ENCODE measurements around the gene KRT77.

Gene KRT77

DNA sequence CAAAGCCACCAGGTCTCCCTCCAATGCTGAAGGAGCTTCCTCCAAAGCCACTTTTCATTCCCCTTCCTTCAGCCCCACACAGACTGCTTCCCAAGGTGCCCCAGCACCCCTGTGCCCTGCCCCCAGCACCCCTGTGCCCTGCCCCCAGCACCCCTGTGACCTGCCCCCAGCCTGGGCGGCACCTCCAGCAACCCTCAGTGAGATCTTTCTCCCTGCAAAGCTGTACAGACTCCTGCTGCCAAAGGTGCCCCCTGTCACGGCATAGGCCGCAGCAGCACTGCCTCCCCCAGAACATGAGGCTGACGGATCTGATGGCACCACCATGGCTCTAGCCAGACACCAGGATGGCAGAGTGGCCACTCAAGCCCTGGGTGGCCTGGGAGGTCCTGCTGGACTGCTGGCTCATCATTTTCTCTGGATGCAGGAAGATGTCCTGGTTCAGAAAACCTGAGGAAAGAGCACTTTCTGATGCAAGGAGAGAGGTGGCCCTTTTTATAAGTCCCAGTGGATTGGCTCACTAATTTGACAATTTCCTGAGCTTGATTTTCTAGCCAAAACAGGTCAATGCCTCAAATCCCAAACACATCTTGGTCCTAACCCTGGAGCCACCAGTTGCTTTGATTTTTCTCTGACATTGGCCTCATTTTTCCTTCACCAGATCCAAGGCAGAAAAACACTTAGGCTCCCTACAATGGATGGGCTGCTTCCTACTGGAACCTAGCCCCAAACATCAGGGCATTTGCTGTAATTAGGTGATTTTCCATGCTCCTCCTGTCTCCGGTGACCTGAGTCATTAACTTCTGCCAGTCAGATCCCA is 32.7 kb upstream of the KRT77 start:
- H3K27ac ChIP-seq (ENCODE audit: extremely low read depth, low read depth, low read length) = no peak overlapping the region
- H3K36me3 ChIP-seq (ENCODE audit: control insufficient read depth in 2 of 2, insufficient read depth in 1 of 2, low read length in 2 of 2) = no peaks in the 10 kb centered on the region
- H3K9me3 ChIP-seq (ENCODE audit: control insufficient read depth, insufficient read depth, low read depth, low read length) = no peaks in the 10 kb centered on the region
- POLR2A ChIA-PET = no interaction called here
- 0 out of 2 replicates have a peak, but pooled peaks cover 4% of the 10 kb centered on the region for H3K4me1 ChIP-seq (ENCODE audit: control insufficient read depth, insufficient read depth, low read length)
- peak; percentile 51 for TF ChIP-seq SCRT2 (tag by site-specific recombination; IDR thresholded peaks at IDR 0.05)
- no peak for TF ChIP-seq BCL11A (tag by site-specific recombination; IDR thresholded peaks at IDR 0.05; ENCODE audit: low read depth)
- H3K4me3 ChIP-seq (ENCODE audit: low read depth, low read length) = no peak overlapping the region
- CTCF ChIA-PET = no interaction called here

DNA sequence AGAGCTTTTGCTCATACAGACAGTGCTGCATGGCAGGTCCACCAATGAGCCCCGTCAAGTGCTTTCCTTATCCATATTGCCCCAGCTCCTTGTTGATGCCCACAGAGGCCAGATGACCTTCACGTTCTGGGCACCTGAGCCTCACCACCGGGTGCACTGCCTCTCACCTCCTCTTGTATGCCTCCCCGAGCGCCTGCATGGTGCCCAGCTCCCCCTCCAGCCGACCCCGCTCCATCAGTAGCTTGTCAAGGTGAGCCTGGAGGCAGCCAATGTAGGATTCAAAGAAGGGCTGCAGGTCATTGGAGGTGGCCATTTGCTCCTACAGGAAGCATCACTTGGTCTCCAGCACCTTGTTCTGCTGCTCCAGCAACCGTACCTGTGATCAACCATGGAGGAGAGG is 31.8 kb upstream of the KRT77 start:
- Histone ChIP-seq H3K4me3 (ENCODE audit: low read depth, low read length) (no peak overlapping the region), H3K9me3 (ENCODE audit: control insufficient read depth, insufficient read depth, low read depth, low read length) (no peaks in the 10 kb centered on the region), H3K4me1 (ENCODE audit: control insufficient read depth, insufficient read depth, low read length) (no peaks in the 10 kb centered on the region), H3K27ac (ENCODE audit: extremely low read depth, low read depth, low read length) (no peak overlapping the region), H3K36me3 (ENCODE audit: control insufficient read depth in 2 of 2, insufficient read depth in 1 of 2, low read length in 2 of 2) (no peaks in the 10 kb centered on the region)
- TF ChIP-seq BCL11B (tag by site-specific recombination; IDR thresholded peaks at IDR 0.05; ENCODE audit: low read depth) (no peak), SCRT1 (tag by site-specific recombination; IDR thresholded peaks at IDR 0.05; ENCODE audit: borderline replicate concordance) (no peak), ZNF211 (tag by site-specific recombination; IDR thresholded peaks at IDR 0.05; ENCODE audit: low read depth) (no peak)
- TF ChIP-seq, protein P1, sequence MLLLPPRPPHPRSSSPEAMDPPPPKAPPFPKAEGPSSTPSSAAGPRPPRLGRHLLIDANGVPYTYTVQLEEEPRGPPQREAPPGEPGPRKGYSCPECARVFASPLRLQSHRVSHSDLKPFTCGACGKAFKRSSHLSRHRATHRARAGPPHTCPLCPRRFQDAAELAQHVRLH (tag by site-specific recombination; IDR thresholded peaks at IDR 0.05) = no peak
- TF ChIP-seq, protein P2, sequence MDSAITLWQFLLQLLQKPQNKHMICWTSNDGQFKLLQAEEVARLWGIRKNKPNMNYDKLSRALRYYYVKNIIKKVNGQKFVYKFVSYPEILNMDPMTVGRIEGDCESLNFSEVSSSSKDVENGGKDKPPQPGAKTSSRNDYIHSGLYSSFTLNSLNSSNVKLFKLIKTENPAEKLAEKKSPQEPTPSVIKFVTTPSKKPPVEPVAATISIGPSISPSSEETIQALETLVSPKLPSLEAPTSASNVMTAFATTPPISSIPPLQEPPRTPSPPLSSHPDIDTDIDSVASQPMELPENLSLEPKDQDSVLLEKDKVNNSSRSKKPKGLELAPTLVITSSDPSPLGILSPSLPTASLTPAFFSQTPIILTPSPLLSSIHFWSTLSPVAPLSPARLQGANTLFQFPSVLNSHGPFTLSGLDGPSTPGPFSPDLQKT (IDR thresholded peaks at IDR 0.05; ENCODE audit: borderline replicate concordance, low read depth, low read length) = no peak
- POLR2A ChIA-PET = no interaction called here
- CTCF ChIA-PET = interaction anchor here (1.2 kb wide), 1 partner anchor 18 kb away, joined by 3 read pairs; no protein-coding TSS in a partner anchor

DNA sequence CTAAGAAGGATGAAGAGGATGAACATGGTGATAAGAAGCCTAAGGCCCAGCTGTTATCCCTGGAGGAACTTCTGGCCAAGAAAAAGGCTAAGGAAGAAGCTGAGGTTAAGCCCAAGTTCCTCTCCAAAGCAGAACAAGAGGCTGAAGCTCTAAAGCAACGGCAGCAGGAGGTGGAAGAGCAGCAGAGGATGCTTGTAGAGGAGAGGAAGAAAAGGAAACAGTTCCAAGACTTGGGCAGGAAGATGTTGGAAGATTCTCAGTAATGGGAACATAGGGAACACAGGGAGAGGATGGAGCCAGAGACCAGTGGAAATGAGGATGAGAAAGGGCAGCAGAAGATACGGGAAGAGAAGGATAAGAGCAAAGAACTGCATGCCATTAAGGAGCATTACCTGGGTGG is 27.5 kb upstream of the KRT77 start:
- CTCF ChIA-PET = no interaction called here
- POLR2A ChIA-PET = no interaction called here
- H3K4me1 ChIP-seq (ENCODE audit: control insufficient read depth, insufficient read depth, low read length) = no peaks in the 10 kb centered on the region

More for the DNA sequence above, 27.5 kb upstream of the KRT77 start:
- no peak overlapping the region for H3K27ac ChIP-seq (ENCODE audit: extremely low read depth, low read depth, low read length)
- H3K4me3 ChIP-seq (ENCODE audit: low read depth, low read length) = no peak overlapping the region
- no peaks in the 10 kb centered on the region for H3K36me3 ChIP-seq (ENCODE audit: control insufficient read depth in 2 of 2, insufficient read depth in 1 of 2, low read length in 2 of 2)
- TF ChIP-seq ZNF214 (tag by site-specific recombination; IDR thresholded peaks at IDR 0.05; ENCODE audit: borderline replicate concordance) (no peak), ZNF132 (tag by site-specific recombination; IDR thresholded peaks at IDR 0.05; ENCODE audit: borderline replicate concordance) (no peak), HOXC10 (CRISPR knock-in tag; IDR thresholded peaks at IDR 0.05) (no peak), ZNF174 (tag by site-specific recombination; IDR thresholded peaks at IDR 0.05) (no peak), SCRT1 (tag by site-specific recombination; IDR thresholded peaks at IDR 0.05; ENCODE audit: borderline replicate concordance) (no peak), ZFHX2 (tag by site-specific recombination; conservative IDR thresholded peaks at IDR 0.05) (no peak), RBAK (tag by site-specific recombination; IDR thresholded peaks at IDR 0.05) (no peak), ZNF521 (tag by site-specific recombination; IDR thresholded peaks at IDR 0.05) (no peak), ZNF24 (tag by site-specific recombination; IDR thresholded peaks at IDR 0.05) (no peak), ZNF843 (tag by site-specific recombination; IDR thresholded peaks at IDR 0.05) (no peak), OSR2 (tag by site-specific recombination; IDR thresholded peaks at IDR 0.05) (no peak), ZNF776 (tag by site-specific recombination; IDR thresholded peaks at IDR 0.05; ENCODE audit: borderline replicate concordance) (no peak), MYNN (tag by site-specific recombination; IDR thresholded peaks at IDR 0.05; ENCODE audit: borderline replicate concordance) (no peak)
- TF ChIP-seq, protein P3, sequence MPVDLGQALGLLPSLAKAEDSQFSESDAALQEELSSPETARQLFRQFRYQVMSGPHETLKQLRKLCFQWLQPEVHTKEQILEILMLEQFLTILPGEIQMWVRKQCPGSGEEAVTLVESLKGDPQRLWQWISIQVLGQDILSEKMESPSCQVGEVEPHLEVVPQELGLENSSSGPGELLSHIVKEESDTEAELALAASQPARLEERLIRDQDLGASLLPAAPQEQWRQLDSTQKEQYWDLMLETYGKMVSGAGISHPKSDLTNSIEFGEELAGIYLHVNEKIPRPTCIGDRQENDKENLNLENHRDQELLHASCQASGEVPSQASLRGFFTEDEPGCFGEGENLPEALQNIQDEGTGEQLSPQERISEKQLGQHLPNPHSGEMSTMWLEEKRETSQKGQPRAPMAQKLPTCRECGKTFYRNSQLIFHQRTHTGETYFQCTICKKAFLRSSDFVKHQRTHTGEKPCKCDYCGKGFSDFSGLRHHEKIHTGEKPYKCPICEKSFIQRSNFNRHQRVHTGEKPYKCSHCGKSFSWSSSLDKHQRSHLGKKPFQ (tag by site-specific recombination; IDR thresholded peaks at IDR 0.05) = no peak
- TF ChIP-seq, protein P4, sequence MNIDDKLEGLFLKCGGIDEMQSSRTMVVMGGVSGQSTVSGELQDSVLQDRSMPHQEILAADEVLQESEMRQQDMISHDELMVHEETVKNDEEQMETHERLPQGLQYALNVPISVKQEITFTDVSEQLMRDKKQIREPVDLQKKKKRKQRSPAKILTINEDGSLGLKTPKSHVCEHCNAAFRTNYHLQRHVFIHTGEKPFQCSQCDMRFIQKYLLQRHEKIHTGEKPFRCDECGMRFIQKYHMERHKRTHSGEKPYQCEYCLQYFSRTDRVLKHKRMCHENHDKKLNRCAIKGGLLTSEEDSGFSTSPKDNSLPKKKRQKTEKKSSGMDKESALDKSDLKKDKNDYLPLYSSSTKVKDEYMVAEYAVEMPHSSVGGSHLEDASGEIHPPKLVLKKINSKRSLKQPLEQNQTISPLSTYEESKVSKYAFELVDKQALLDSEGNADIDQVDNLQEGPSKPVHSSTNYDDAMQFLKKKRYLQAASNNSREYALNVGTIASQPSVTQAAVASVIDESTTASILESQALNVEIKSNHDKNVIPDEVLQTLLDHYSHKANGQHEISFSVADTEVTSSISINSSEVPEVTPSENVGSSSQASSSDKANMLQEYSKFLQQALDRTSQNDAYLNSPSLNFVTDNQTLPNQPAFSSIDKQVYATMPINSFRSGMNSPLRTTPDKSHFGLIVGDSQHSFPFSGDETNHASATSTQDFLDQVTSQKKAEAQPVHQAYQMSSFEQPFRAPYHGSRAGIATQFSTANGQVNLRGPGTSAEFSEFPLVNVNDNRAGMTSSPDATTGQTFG (tag by site-specific recombination; IDR thresholded peaks at IDR 0.05; ENCODE audit: borderline replicate concordance) = no peak
- TF ChIP-seq, protein P5, sequence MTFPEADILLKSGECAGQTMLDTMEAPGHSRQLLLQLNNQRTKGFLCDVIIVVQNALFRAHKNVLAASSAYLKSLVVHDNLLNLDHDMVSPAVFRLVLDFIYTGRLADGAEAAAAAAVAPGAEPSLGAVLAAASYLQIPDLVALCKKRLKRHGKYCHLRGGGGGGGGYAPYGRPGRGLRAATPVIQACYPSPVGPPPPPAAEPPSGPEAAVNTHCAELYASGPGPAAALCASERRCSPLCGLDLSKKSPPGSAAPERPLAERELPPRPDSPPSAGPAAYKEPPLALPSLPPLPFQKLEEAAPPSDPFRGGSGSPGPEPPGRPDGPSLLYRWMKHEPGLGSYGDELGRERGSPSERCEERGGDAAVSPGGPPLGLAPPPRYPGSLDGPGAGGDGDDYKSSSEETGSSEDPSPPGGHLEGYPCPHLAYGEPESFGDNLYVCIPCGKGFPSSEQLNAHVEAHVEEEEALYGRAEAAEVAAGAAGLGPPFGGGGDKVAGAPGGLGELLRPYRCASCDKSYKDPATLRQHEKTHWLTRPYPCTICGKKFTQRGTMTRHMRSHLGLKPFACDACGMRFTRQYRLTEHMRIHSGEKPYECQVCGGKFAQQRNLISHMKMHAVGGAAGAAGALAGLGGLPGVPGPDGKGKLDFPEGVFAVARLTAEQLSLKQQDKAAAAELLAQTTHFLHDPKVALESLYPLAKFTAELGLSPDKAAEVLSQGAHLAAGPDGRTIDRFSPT (tag by site-specific recombination; IDR thresholded peaks at IDR 0.05) = no peak
- no peaks in the 10 kb centered on the region for H3K9me3 ChIP-seq (ENCODE audit: control insufficient read depth, insufficient read depth, low read depth, low read length)

All from HEK293 (cell line).